Osteocyte (in vitro differentiated cells): Measurements from ENCODE around the gene OR2T3. TPM values are rescaled to one million over a fixed set of nuclear protein-coding genes. Genes with fewer than 3 reads are reported as not detected.
"Not testable (repeated sequence)": the region's sequence is repeated elsewhere in the genome, so short reads cannot be mapped to it uniquely, and the experiment has no call there.

Source experiments
- DNase-seq: peaks from one replicate; pipeline ENCODE4 v3.0.0; 2021; ENCODE audit warnings: mixed read lengths; ENCODE audit not compliant: unreplicated experiment; ENCODE audit errors: extremely low spot score
- H3K27ac Mint-ChIP-seq: one replicate; pipeline ENCODE4 v1.8.0; 2021; ENCODE audit warnings: mild to moderate bottlenecking, mixed read lengths; ENCODE audit not compliant: unreplicated experiment
- H3K27me3 Mint-ChIP-seq: one replicate; pipeline ENCODE4 v1.8.0; 2021; ENCODE audit warnings: mixed read lengths; ENCODE audit not compliant: unreplicated experiment
- H3K36me3 Mint-ChIP-seq: one replicate; pipeline ENCODE4 v1.8.0; 2021; ENCODE audit warnings: mixed read lengths; ENCODE audit not compliant: unreplicated experiment
- H3K4me1 Mint-ChIP-seq: one replicate; pipeline ENCODE4 v1.8.0; 2021; ENCODE audit warnings: mixed read lengths; ENCODE audit not compliant: unreplicated experiment
- H3K4me3 Mint-ChIP-seq: one replicate; pipeline ENCODE4 v1.8.0; 2021; ENCODE audit warnings: mild to moderate bottlenecking, moderate library complexity, mixed read lengths; ENCODE audit not compliant: unreplicated experiment
- H3K9me3 Mint-ChIP-seq: one replicate; pipeline ENCODE4 v1.8.0; 2021; ENCODE audit warnings: mixed read lengths; ENCODE audit not compliant: unreplicated experiment
- long read RNA-seq: library from polyadenylated mRNA; unstranded; transcript quantifications from one replicate; pipeline ENCODE4 v2.0.0, GENCODE V29; 2021
- total RNA-seq: library from RNA; stranded (reverse); gene quantifications from 2 replicates; pipeline ENCODE4 v1.2.1, GENCODE V29; 2021

Gene OR2T3, protein sequence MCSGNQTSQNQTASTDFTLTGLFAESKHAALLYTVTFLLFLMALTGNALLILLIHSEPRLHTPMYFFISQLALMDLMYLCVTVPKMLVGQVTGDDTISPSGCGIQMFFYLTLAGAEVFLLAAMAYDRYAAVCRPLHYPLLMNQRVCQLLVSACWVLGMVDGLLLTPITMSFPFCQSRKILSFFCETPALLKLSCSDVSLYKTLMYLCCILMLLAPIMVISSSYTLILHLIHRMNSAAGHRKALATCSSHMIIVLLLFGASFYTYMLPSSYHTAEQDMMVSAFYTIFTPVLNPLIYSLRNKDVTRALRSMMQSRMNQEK
- not detected in 2 replicates for total RNA-seq
- long read RNA-seq: 0 reads

DNA sequence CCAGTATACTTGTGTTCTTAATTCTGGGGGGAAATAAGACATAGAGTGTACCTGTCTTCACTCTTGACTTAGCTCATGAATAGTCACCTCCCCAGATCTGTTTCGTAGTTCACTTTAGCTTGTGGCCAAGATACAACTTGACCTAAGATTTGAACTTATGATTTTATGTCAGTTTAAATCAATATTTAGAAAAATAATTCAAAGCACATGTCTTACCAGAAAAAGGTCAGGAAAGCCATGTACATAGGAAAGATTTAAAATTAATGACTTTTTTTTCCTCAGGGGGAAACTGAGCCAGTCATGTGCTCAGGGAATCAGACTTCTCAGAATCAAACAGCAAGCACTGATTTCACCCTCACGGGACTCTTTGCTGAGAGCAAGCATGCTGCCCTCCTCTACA lies at the start of gene OR2T3:
TSS of gene OR2T3 (plus strand) at position 301 of the 400 bp plus-strand sequence. CDS start at position 301, 0 bp downstream.
- H3K4me1 Mint-ChIP-seq, H3K36me3 Mint-ChIP-seq, H3K27ac Mint-ChIP-seq, H3K27me3 Mint-ChIP-seq, DNase-seq, H3K4me3 Mint-ChIP-seq: not testable (repeated sequence)
- peaks cover 29% of the 10 kb centered on the region for H3K9me3 Mint-ChIP-seq

DNA sequence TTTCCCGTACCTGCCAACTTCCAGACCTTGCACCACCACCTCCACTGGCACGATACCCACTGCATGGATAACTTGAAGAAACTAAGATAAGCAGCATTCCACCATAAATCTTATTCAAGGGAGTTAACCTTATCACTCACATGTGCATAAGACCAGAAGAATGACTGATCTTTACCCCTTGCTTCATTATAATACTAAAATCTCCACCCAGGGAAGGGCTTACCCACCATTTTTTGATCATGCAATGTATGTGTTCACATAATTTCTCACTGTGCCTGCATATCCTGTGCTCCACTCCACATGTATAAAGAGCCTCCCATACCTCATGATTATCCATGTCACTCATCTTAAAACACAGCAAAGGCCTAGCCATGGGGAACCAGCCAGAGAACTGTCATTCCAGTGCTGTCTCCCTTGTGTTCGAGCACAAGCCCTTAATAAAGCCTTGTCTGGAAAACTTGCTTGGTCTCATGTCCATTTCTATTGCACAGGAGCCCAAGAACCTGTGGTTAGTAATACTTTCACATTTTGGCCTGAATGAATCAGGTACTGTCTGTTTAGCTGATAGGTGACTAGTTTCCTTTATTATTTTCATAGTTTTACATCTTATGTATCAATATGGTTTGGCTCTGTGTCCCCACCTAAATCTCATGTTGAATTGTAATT lies 45.5 kb upstream of the OR2T3 start:
- not testable (repeated sequence) for H3K27ac Mint-ChIP-seq, H3K4me3 Mint-ChIP-seq, H3K36me3 Mint-ChIP-seq, H3K27me3 Mint-ChIP-seq, DNase-seq, H3K4me1 Mint-ChIP-seq
- peaks cover 52% of the 10 kb centered on the region for H3K9me3 Mint-ChIP-seq

DNA sequence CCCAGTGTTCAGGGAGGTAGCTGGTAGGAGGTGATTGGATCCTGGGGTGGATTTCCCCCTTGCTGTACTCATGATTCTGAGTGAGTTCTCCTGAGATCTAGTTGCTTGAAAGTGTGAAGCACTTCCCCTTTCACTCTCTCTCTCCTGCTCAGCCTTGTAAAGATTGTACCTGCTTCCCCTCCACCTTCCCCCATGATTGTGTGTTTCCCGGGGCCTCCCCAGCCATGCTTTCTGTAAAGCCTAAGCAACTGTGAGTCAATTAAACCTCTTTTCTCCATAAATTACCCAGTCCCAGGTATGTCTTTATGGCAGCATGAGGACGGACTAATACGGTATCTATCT lies 45.0 kb upstream of the OR2T3 start:
- H3K4me1 Mint-ChIP-seq, H3K27ac Mint-ChIP-seq, DNase-seq, H3K36me3 Mint-ChIP-seq, H3K4me3 Mint-ChIP-seq, H3K27me3 Mint-ChIP-seq: not testable (repeated sequence)
- peaks cover 48% of the 10 kb centered on the region for H3K9me3 Mint-ChIP-seq

DNA sequence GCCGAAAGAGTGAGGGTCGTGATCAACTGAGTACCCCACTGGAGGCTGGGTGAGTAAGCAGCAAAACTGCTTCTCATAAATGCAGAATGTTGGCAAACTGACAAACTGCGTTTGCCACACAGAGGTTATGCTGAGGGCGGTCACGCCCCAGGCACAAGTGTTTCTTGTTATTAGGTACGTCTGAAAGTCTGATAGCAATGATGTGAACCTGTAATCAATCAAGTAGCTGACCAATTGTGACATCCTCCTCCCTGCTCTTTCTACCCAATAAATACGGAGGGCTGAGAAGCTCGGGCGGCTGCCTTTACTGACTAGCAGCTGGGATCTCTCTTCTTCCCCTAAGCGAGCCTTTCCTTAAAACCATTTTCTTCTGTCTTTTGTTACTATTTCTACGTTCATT lies 41.5 kb upstream of the OR2T3 start:
- not testable (repeated sequence) for H3K27ac Mint-ChIP-seq, H3K36me3 Mint-ChIP-seq, H3K27me3 Mint-ChIP-seq, H3K4me1 Mint-ChIP-seq, H3K4me3 Mint-ChIP-seq, DNase-seq
- H3K9me3 Mint-ChIP-seq: peaks cover 38% of the 10 kb centered on the region

DNA sequence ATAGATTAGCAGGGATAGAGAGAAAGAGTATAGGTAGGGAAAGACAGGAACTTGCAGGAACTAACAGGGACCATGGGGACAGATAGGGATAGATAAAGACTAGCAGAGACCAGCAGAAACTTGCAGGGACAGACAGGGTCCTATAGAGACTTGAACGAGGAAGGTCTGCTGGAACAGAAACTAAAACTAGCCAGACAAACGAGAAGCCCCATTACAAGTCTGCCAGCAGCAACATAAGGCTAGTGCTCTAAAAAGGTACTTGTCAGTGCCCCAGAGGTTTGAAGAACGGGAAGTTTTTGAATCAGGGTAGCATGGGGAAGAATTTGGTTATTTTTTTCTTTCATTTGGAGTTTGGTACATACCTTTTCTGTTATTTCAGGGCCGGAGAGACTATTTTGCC lies 41.0 kb upstream of the OR2T3 start:
- H3K9me3 Mint-ChIP-seq: peaks cover 38% of the 10 kb centered on the region
- DNase-seq, H3K4me1 Mint-ChIP-seq, H3K27me3 Mint-ChIP-seq, H3K4me3 Mint-ChIP-seq, H3K27ac Mint-ChIP-seq, H3K36me3 Mint-ChIP-seq: not testable (repeated sequence)

DNA sequence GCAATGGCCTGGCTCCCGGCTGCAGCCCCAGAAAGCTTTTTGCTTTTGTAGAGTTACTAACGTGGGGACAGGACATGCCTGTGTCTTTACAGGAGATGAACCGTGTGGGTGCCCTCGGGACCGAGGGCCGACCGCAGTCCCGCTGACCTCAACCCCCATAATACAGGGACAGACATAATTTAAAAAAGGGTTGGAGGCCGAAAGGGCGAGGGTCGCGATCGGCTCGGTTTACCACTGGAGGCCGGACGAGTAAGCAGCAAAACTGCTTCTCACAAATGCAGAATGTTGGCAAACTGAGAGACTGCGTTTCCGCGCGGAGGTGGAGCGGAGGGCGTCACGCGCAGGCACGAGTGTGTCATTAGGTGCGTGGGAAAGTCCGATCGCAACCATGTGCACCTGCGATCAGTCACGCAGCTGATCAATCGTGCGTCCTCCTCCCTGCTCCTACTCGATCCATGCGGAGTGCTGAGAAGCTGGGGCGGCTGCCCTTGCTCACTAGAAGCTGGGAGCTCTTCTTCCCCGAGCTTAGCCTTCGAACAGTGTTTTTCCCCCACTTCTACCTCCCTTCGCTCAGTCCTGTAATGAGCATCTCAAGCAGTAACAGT lies 39.2 kb upstream of the OR2T3 start:
- H3K4me3 Mint-ChIP-seq, H3K4me1 Mint-ChIP-seq, H3K27ac Mint-ChIP-seq, DNase-seq, H3K27me3 Mint-ChIP-seq, H3K36me3 Mint-ChIP-seq: not testable (repeated sequence)
- peaks cover 31% of the 10 kb centered on the region for H3K9me3 Mint-ChIP-seq

DNA sequence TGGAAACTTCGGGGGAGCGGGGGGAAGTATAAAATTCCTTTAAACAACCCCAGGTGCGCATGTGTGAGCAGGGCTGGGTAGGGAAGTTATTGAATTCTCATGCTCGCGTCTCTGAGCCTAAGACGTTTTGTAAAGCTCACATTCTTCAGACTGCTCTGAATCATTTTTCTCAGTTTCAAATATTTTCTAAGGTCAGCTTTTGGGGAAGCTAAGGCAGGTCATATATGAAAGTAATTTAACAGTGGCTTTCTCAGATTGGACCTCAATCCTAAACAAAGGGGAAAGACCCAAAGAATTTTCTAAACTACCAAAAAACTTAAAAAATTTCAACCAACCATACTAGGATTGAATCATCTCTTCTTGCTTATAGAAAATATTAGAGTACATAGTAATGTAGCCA lies 38.2 kb upstream of the OR2T3 start:
- H3K9me3 Mint-ChIP-seq: peaks cover 33% of the 10 kb centered on the region
- not testable (repeated sequence) for H3K36me3 Mint-ChIP-seq, DNase-seq, H3K27ac Mint-ChIP-seq, H3K27me3 Mint-ChIP-seq, H3K4me1 Mint-ChIP-seq, H3K4me3 Mint-ChIP-seq

DNA sequence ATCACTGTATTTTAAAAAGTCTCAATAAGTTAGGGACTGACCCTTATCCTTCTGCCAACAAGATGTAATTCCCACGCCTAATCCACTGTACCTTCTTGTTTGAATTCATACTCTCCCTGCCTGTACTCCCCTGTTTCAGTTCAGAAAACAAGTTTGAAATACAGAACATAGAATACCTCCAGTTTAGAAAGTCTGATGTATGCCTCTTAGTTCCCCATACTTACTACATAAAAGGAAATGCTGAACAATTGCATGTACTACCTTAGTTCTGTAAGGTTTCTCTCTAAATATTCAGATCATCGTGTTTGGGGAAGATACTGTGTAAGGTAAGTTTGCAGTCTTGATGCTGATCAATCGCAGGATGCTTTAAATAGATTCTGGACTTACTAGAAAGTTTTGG lies 36.8 kb upstream of the OR2T3 start:
- DNase-seq, H3K4me3 Mint-ChIP-seq, H3K36me3 Mint-ChIP-seq, H3K27me3 Mint-ChIP-seq, H3K27ac Mint-ChIP-seq, H3K4me1 Mint-ChIP-seq: not testable (repeated sequence)
- peaks cover 21% of the 10 kb centered on the region for H3K9me3 Mint-ChIP-seq

DNA sequence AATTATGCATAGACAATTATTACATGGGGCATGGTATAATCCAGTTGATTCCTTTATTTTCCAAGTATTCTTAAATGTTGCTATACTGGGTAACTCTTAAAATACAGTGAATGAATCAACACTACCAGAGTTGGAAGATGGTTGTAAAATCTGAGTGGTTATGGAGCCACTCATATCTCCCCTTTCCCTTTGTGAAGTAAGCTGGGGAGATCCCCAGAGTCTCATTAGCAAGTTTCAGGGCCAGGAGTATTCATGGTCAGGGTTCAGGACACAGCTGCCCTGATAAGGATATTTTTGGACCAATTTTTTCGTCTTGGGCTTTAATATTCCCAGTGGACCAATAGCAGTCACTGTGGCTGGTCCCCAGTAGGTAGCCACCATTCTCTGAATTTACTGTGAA lies 34.5 kb upstream of the OR2T3 start:
- not testable (repeated sequence) for H3K27ac Mint-ChIP-seq, DNase-seq, H3K4me1 Mint-ChIP-seq, H3K27me3 Mint-ChIP-seq, H3K36me3 Mint-ChIP-seq, H3K4me3 Mint-ChIP-seq
- H3K9me3 Mint-ChIP-seq: peaks cover 23% of the 10 kb centered on the region

DNA sequence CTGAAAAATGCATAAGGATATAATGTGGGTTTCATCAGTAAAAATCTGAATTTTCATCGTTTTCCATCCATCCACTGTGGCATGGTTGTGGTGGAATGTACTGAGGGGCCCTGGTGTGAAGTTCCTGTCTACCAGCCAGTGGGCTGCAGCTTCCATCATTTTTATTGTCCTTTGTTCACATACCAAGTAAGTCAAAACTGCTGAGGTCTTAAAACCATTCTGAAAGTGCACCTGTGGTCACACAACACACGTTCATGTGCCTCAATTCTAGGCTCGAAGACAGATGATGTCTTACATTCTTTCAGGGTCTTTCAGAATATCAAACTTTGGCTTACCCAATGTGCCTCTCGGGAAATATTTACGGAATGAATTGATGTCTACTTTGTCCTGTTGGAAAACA lies 33.9 kb upstream of the OR2T3 start:
- H3K36me3 Mint-ChIP-seq, H3K4me3 Mint-ChIP-seq, H3K27ac Mint-ChIP-seq, DNase-seq, H3K27me3 Mint-ChIP-seq, H3K4me1 Mint-ChIP-seq: not testable (repeated sequence)
- H3K9me3 Mint-ChIP-seq: peaks cover 26% of the 10 kb centered on the region

DNA sequence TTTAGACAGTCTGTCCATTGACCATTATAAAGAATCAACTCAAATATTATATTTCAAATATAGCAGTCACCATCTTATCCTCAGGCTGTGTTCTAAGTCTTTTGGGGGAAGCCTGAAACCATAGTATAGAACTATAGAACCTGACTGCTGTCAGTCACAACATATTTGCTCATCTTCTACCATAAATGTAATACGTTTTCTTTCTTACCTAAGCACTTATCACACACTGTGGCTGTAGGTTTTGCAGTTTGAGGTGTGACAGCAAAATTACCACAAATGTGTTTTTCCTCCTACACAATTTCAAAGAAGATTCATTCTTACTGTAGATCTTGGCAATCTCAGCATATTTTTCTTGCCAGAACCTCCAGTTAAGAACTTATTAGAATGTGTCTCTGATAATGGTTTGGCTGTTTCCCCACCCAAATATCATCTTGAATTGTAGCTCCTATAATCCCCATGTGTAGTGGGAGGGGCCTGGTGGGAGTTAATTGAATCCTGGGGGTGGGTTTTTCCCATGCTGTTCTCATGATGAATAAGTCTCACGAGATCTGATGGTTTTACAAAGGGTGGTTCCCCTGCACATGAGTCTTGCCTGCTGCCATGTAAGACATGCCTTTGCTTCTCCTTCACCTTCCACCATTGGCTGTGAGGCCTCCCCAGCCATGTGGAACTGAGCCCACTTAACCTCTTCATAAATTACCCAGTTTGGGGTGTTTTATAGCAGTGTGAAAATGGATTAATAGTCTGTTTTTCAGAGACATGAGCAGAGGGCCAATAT lies 30.5 kb upstream of the OR2T3 start:
- H3K4me3 Mint-ChIP-seq, H3K27ac Mint-ChIP-seq, DNase-seq, H3K4me1 Mint-ChIP-seq, H3K36me3 Mint-ChIP-seq, H3K27me3 Mint-ChIP-seq: not testable (repeated sequence)
- H3K9me3 Mint-ChIP-seq: peaks cover 37% of the 10 kb centered on the region
